Measurements from ENCODE around the gene PTPN22.

PTPN22 gene

GRCh38 chr1:113786069-113786468 is 85.4 kb downstream of the PTPN22 start:
- TF ChIP-seq POLR2A (IDR thresholded peaks at IDR 0.05; ENCODE audit: extremely low read depth, insufficient read length) (no peak), MYC (IDR thresholded peaks at IDR 0.05; ENCODE audit: low read depth, low read length) (no peak), MAX (IDR thresholded peaks at IDR 0.05; ENCODE audit: low read depth, low read length) (no peak)
- TF ChIP-seq, protein P1, sequence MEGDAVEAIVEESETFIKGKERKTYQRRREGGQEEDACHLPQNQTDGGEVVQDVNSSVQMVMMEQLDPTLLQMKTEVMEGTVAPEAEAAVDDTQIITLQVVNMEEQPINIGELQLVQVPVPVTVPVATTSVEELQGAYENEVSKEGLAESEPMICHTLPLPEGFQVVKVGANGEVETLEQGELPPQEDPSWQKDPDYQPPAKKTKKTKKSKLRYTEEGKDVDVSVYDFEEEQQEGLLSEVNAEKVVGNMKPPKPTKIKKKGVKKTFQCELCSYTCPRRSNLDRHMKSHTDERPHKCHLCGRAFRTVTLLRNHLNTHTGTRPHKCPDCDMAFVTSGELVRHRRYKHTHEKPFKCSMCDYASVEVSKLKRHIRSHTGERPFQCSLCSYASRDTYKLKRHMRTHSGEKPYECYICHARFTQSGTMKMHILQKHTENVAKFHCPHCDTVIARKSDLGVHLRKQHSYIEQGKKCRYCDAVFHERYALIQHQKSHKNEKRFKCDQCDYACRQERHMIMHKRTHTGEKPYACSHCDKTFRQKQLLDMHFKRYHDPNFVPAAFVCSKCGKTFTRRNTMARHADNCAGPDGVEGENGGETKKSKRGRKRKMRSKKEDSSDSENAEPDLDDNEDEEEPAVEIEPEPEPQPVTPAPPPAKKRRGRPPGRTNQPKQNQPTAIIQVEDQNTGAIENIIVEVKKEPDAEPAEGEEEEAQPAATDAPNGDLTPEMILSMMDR (IDR thresholded peaks at IDR 0.05; ENCODE audit: low read depth, low read length) = no peak
- H3K4me3 ChIP-seq (ENCODE audit: low read depth, low read length) = no peak overlapping the region
- DNase-seq (ENCODE audit: low read depth) = no peak

GRCh38 chr1:113784104-113784779 is 87.3 kb downstream of the PTPN22 start:
- H3K4me3 ChIP-seq (ENCODE audit: low read depth, low read length) = peak overlapping the region; percentile 25
- TF ChIP-seq MAX (IDR thresholded peaks at IDR 0.05; ENCODE audit: low read depth, low read length) (no peak), POLR2A (IDR thresholded peaks at IDR 0.05; ENCODE audit: extremely low read depth, insufficient read length) (no peak)
- DNase-seq (ENCODE audit: low read depth) = peak; percentile 42

- TF ChIP-seq, protein P1 (IDR thresholded peaks at IDR 0.05; ENCODE audit: low read depth, low read length) = no peak
- peak; percentile 58 for TF ChIP-seq MAX (IDR thresholded peaks at IDR 0.05; ENCODE audit: low read depth, low read length)
- TF ChIP-seq MYC (IDR thresholded peaks at IDR 0.05; ENCODE audit: low read depth, low read length) = no peak
- peak; percentile 87 for DNase-seq (ENCODE audit: low read depth)
- H3K4me3 ChIP-seq (ENCODE audit: low read depth, low read length) = peak overlapping the region; percentile 25
Measured at GRCh38 chr1:113783254-113784103, 88.0 kb downstream of the PTPN22 start.

DNA sequence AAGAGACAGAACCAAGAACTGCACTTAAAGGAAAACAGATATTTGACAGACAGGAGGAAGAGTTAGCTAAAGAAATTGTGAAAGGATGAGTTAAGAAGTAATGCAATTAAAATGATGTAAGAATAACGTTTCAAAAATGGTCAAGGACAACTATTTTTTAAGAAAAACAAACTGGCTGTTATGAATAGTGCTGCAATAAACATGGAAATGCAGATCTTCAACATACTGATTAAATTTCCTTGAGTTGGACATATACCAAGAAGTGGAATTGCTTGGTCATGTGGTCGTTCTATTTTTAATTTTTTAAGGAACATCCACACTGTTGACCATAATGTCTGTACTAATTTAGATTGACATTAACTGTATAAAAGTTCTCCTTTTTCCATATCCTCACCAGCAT is 89.1 kb downstream of the PTPN22 start:
- no peak for DNase-seq (ENCODE audit: low read depth)
- no peak overlapping the region for H3K4me3 ChIP-seq (ENCODE audit: low read depth, low read length)
- TF ChIP-seq, protein P1 (IDR thresholded peaks at IDR 0.05; ENCODE audit: low read depth, low read length) = no peak
- TF ChIP-seq MYC (IDR thresholded peaks at IDR 0.05; ENCODE audit: low read depth, low read length) (no peak), MAX (IDR thresholded peaks at IDR 0.05; ENCODE audit: low read depth, low read length) (no peak), POLR2A (IDR thresholded peaks at IDR 0.05; ENCODE audit: extremely low read depth, insufficient read length) (no peak)

DNA sequence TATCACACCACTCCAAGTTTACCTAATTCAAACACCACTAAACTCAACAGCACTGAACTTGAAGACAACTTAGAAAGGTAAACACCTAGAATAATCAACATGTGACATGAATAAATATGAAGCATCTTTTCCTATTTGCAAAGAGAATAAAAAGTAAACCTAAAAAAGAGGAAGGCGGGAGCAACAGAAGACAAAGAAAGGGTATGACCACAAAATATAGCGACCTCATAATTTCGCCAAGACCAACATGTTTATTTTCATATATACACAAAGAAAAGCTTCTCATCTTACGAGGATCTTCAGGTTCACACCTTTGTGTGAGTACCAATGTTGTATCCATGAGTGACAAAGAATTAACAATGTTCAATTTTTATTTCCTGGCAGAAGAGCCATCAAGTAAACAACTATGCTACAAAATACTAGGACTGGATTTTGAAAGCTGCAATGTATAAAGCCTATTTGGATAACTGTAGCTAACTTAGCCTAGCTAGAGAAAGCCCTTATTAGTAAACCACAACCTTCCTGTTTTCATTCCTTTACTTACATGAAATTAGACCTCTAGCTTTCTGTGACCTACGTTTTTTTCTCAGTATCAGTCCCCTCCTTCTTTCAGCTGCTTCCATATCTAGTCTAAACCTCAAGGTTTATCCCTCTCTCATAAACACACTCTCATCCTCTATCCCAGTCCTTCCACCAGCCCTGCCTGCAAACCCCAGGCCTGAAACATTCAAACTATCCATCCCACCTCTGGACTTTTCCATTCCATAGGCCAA is 91.0 kb downstream of the PTPN22 start:
- DNase-seq (ENCODE audit: low read depth) = peak; percentile 39
- TF ChIP-seq POLR2A (IDR thresholded peaks at IDR 0.05; ENCODE audit: extremely low read depth, insufficient read length) = no peak
- TF ChIP-seq MYC (IDR thresholded peaks at IDR 0.05; ENCODE audit: low read depth, low read length) = no peak
- TF ChIP-seq MAX (IDR thresholded peaks at IDR 0.05; ENCODE audit: low read depth, low read length) = no peak
- TF ChIP-seq, protein P1 (IDR thresholded peaks at IDR 0.05; ENCODE audit: low read depth, low read length) = no peak
- H3K4me3 ChIP-seq (ENCODE audit: low read depth, low read length) = no peak overlapping the region

All from NB4 (cell line).